ENCODE data around the gene SEC14L1. TPM values are rescaled to one million over a fixed set of nuclear protein-coding genes. Genes with fewer than 3 reads are reported as not detected.

SEC14L1 gene
- polyA plus RNA-seq, 2 of the 4 experiments (the other 2 are of a cell fraction): 27.5 to 40.4 TPM

DNA sequence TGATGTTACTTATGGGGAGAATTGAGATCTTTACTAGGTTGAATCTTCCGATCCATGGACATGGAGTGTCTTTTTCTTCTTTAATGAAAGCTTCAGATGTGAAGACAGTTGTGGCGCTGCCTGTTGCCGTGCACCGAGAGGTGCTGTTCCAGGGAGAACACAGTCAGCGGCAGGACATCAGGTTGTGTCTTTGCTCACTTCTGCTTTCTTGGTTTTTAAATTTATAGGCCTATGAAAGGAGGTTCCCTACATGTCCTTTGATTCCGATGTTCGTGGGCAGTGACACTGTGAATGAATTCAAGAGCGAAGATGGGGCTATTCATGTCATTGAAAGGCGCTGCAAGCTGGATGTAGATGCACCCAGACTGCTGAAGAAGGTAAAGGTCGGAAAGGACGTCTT is 49.8 kb downstream of the SEC14L1 start:
- TF ChIP-seq, protein P1, sequence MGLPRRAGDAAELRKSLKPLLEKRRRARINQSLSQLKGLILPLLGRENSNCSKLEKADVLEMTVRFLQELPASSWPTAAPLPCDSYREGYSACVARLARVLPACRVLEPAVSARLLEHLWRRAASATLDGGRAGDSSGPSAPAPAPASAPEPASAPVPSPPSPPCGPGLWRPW (IDR thresholded peaks at IDR 0.05): no peak
- TF ChIP-seq EHMT2 (IDR thresholded peaks at IDR 0.05; ENCODE audit: low read depth) (no peak), TP53 (CRISPR knock-in tag; IDR thresholded peaks at IDR 0.05) (no peak), SREBF2 (IDR thresholded peaks at IDR 0.05) (no peak), RARB (CRISPR knock-in tag; IDR thresholded peaks at IDR 0.05) (no peak), POLR2AphosphoS2 (conservative IDR thresholded peaks at IDR 0.05; ENCODE audit: low read length) (no peak), GATA3 (IDR thresholded peaks at IDR 0.05; ENCODE audit: borderline replicate concordance) (no peak), CHD2 (IDR thresholded peaks at IDR 0.05; ENCODE audit: low read length, partially characterized antibody) (no peak), FOSL2 (IDR thresholded peaks at IDR 0.05) (no peak), FOSL2 (CRISPR knock-in tag; IDR thresholded peaks at IDR 0.05) (no peak), RCOR1 (IDR thresholded peaks at IDR 0.05; ENCODE audit: low read depth, low read length) (no peak)
- TF ChIP-seq, protein P2, sequence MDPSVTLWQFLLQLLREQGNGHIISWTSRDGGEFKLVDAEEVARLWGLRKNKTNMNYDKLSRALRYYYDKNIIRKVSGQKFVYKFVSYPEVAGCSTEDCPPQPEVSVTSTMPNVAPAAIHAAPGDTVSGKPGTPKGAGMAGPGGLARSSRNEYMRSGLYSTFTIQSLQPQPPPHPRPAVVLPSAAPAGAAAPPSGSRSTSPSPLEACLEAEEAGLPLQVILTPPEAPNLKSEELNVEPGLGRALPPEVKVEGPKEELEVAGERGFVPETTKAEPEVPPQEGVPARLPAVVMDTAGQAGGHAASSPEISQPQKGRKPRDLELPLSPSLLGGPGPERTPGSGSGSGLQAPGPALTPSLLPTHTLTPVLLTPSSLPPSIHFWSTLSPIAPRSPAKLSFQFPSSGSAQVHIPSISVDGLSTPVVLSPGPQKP (IDR thresholded peaks at IDR 0.05; ENCODE audit: low read depth, low read length): no peak
- TF ChIP-seq, protein P3, sequence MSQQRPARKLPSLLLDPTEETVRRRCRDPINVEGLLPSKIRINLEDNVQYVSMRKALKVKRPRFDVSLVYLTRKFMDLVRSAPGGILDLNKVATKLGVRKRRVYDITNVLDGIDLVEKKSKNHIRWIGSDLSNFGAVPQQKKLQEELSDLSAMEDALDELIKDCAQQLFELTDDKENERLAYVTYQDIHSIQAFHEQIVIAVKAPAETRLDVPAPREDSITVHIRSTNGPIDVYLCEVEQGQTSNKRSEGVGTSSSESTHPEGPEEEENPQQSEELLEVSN (IDR thresholded peaks at IDR 0.05; ENCODE audit: borderline replicate concordance, low read depth): no peak
- TF ChIP-seq, protein P4, sequence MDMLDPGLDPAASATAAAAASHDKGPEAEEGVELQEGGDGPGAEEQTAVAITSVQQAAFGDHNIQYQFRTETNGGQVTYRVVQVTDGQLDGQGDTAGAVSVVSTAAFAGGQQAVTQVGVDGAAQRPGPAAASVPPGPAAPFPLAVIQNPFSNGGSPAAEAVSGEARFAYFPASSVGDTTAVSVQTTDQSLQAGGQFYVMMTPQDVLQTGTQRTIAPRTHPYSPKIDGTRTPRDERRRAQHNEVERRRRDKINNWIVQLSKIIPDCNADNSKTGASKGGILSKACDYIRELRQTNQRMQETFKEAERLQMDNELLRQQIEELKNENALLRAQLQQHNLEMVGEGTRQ (IDR thresholded peaks at IDR 0.05): no peak
- TF ChIP-seq, protein P5, sequence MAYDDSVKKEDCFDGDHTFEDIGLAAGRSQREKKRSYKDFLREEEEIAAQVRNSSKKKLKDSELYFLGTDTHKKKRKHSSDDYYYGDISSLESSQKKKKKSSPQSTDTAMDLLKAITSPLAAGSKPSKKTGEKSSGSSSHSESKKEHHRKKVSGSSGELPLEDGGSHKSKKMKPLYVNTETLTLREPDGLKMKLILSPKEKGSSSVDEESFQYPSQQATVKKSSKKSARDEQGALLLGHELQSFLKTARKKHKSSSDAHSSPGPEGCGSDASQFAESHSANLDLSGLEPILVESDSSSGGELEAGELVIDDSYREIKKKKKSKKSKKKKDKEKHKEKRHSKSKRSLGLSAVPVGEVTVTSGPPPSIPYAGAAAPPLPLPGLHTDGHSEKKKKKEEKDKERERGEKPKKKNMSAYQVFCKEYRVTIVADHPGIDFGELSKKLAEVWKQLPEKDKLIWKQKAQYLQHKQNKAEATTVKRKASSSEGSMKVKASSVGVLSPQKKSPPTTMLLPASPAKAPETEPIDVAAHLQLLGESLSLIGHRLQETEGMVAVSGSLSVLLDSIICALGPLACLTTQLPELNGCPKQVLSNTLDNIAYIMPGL (CRISPR knock-in tag; IDR thresholded peaks at IDR 0.05; ENCODE audit: borderline replicate concordance): no peak
- ATAC-seq (no peak), DNase-seq (ENCODE audit: low read depth in 1 of 2, low spot score in 1 of 2) (no peak), FAIRE-seq (no peak)
- Histone ChIP-seq H3K4me3 (no peak overlapping the region), H3K4me1 (no peaks in the 10 kb centered on the region), H3K9me3 (no peaks in the 10 kb centered on the region), H3K4me2 (no peak overlapping the region), H3K27ac (no peak overlapping the region)
- POLR2A ChIA-PET: no interaction called here
- CTCF ChIA-PET: interaction anchor here (0.7 kb wide), 2 partner anchors 9 to 24 kb away, joined by 3 to 4 read pairs; no protein-coding TSS in a partner anchor
- 96% methylated on average over 11 of the region's 11 CpGs for WGBS (ENCODE audit: missing lambda C conversion rate)

DNA sequence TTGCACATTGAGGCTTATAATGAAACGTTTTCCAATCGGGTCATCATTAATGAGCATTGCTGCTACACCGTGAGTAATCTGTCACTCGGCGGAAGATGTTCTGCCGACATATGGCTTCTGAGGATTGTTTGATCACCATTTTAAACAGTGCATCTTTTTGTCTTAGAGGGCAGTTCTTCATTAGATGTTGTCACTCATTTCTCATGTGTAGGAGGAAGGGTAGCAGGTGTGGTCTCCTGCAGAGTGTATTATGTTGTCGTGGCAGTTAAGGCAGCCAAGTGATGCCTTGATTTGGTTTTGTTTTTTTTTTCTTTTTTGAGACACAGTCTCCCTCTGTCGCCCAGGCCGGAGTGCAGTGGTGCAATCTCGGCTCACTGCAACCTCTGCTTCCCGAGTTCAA is 50.5 kb downstream of the SEC14L1 start:
- no peak for ATAC-seq
- TF ChIP-seq MAZ (IDR thresholded peaks at IDR 0.05; ENCODE audit: borderline replicate concordance, low read depth, low read length): no peak
- no peak for TF ChIP-seq CHD4 (IDR thresholded peaks at IDR 0.05; ENCODE audit: borderline replicate concordance)
- TF ChIP-seq TP53 (CRISPR knock-in tag; IDR thresholded peaks at IDR 0.05): no peak
- no peak for TF ChIP-seq NR3C1 (IDR thresholded peaks at IDR 0.05)
- no peak for TF ChIP-seq ZNF302 (CRISPR knock-in tag; IDR thresholded peaks at IDR 0.05)
- TF ChIP-seq EHMT2 (IDR thresholded peaks at IDR 0.05; ENCODE audit: low read depth): no peak
- TF ChIP-seq, protein P6, sequence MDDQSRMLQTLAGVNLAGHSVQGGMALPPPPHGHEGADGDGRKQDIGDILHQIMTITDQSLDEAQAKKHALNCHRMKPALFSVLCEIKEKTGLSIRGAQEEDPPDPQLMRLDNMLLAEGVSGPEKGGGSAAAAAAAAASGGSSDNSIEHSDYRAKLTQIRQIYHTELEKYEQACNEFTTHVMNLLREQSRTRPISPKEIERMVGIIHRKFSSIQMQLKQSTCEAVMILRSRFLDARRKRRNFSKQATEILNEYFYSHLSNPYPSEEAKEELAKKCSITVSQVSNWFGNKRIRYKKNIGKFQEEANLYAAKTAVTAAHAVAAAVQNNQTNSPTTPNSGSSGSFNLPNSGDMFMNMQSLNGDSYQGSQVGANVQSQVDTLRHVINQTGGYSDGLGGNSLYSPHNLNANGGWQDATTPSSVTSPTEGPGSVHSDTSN (IDR thresholded peaks at IDR 0.05): no peak
- no peak for TF ChIP-seq RCOR1 (IDR thresholded peaks at IDR 0.05; ENCODE audit: low read depth, low read length)
- no peak for TF ChIP-seq POLR2AphosphoS2 (conservative IDR thresholded peaks at IDR 0.05; ENCODE audit: low read length)
- TF ChIP-seq KDM5A (IDR thresholded peaks at IDR 0.05): no peak
- TF ChIP-seq, protein P4 (IDR thresholded peaks at IDR 0.05): no peak
- no peak for TF ChIP-seq HOXA7 (CRISPR knock-in tag; IDR thresholded peaks at IDR 0.05)
- 85% methylated on average over 11 of the region's 11 CpGs for WGBS (ENCODE audit: missing lambda C conversion rate)
- Histone ChIP-seq H3K4me3 (no peak overlapping the region), H3K4me2 (no peak overlapping the region), H3K4me1 (no peaks in the 10 kb centered on the region), H3K27ac (no peak overlapping the region), H3K9me3 (no peaks in the 10 kb centered on the region)
- ChIA-PET POLR2A (no interaction called here), CTCF (interaction anchor here (0.7 kb wide), 2 partner anchors 9 to 24 kb away, joined by 3 to 4 read pairs; no protein-coding TSS in a partner anchor)
- DNase-seq (ENCODE audit: low read depth in 1 of 2, low spot score in 1 of 2): no peak
- FAIRE-seq: no peak

Measured in A549 (cell line).